H9 (cell line): ENCODE data around the gene NFKB2. TPM values are rescaled to one million over a fixed set of nuclear protein-coding genes. Genes with fewer than 3 reads are reported as not detected.
A peak's percentile ranks its signal among the peaks of the same experiment; 100 is the strongest.

Experiments used
- DNase-seq: peaks from one replicate; pipeline ENCODE4 v3.0.0-alpha.2; 2017
- H2AFZ ChIP-seq: one replicate; pipeline ENCODE4 v1.6.1; 2013; ENCODE audit warnings: mild to moderate bottlenecking, low read length, control low read depth, moderate library complexity
- H2AK5ac ChIP-seq: 2 replicates; pipeline ENCODE4 v1.6.1; 2013; ENCODE audit warnings: low read length, control low read depth, mixed read lengths; ENCODE audit not compliant: insufficient read length
- H2BK120ac ChIP-seq: one replicate; pipeline ENCODE4 v1.6.1; 2013; ENCODE audit warnings: low read depth, mild to moderate bottlenecking, low read length, control low read depth, inconsistent platforms; ENCODE audit not compliant: poor library complexity, severe bottlenecking
- H2BK12ac ChIP-seq: 2 replicates; pipeline ENCODE4 v1.6.1; 2013; ENCODE audit warnings: low read length, control low read depth, mixed read lengths, low read depth; ENCODE audit not compliant: insufficient read length
- H2BK15ac ChIP-seq: 2 replicates; pipeline ENCODE4 v1.6.1; 2013; ENCODE audit warnings: low read depth, low read length, control low read depth
- H2BK20ac ChIP-seq: one replicate; pipeline ENCODE4 v1.6.1; 2013; ENCODE audit warnings: low read depth, mild to moderate bottlenecking, low read length, control low read depth, inconsistent platforms; ENCODE audit not compliant: poor library complexity, severe bottlenecking
- H2BK5ac ChIP-seq: 2 replicates; pipeline ENCODE4 v1.6.1; 2013; ENCODE audit warnings: low read length, control low read depth, mixed read lengths; ENCODE audit not compliant: insufficient read length
- H3K14ac ChIP-seq: 2 replicates; pipeline ENCODE4 v1.6.1; 2013; ENCODE audit warnings: low read length, control low read depth; ENCODE audit not compliant: insufficient read depth
- H3K18ac ChIP-seq: 2 replicates; pipeline ENCODE4 v1.6.1; 2013; ENCODE audit warnings: low read depth, mild to moderate bottlenecking, mixed read lengths, low read length, control low read depth; ENCODE audit not compliant: insufficient read length
- H3K23ac ChIP-seq: 2 replicates; pipeline ENCODE4 v1.6.1; 2013; ENCODE audit warnings: low read length, control low read depth, mixed read lengths, low read depth; ENCODE audit not compliant: insufficient read length
- H3K23me2 ChIP-seq: 2 replicates; pipeline ENCODE4 v1.6.1; 2013; ENCODE audit warnings: low read depth, mild to moderate bottlenecking, mixed read lengths, low read length, control low read depth; ENCODE audit not compliant: insufficient read length, poor library complexity, severe bottlenecking
- H3K27ac ChIP-seq: 2 replicates; pipeline ENCODE4 v1.5.1; 2013; ENCODE audit warnings: low read length, control low read depth, mixed read lengths, low read depth; ENCODE audit not compliant: insufficient read length
- H3K27me3 ChIP-seq: 2 replicates; pipeline ENCODE4 v1.6.1; 2013; ENCODE audit warnings: low read length, control low read depth, inconsistent platforms; ENCODE audit not compliant: insufficient read depth
- H3K4ac ChIP-seq: 2 replicates; pipeline ENCODE4 v1.6.1; 2013; ENCODE audit warnings: low read depth, mild to moderate bottlenecking, control low read depth, inconsistent platforms, low read length, moderate library complexity
- H3K4me1 ChIP-seq: 2 replicates; pipeline ENCODE4 v1.6.1; 2013; ENCODE audit warnings: low read length, control low read depth, inconsistent platforms; ENCODE audit not compliant: insufficient read depth
- H3K4me2 ChIP-seq: 2 replicates; pipeline ENCODE4 v1.6.1; 2013; ENCODE audit warnings: low read length, control low read depth, mixed read lengths; ENCODE audit not compliant: insufficient read length, insufficient read depth
- H3K56ac ChIP-seq: 2 replicates; pipeline ENCODE4 v1.6.1; 2013; ENCODE audit warnings: low read depth, mild to moderate bottlenecking, mixed read lengths, low read length, control low read depth; ENCODE audit not compliant: insufficient read length
- H3K79me1 ChIP-seq: 2 replicates; pipeline ENCODE4 v1.6.1; 2013; ENCODE audit warnings: low read depth, mild to moderate bottlenecking, moderate library complexity, low read length, control low read depth, inconsistent platforms; ENCODE audit not compliant: insufficient read depth, poor library complexity, severe bottlenecking
- H3K79me2 ChIP-seq: 2 replicates; pipeline ENCODE4 v1.6.1; 2013; ENCODE audit warnings: low read length, control low read depth, inconsistent platforms; ENCODE audit not compliant: insufficient read depth
- H3K9ac ChIP-seq: 2 replicates; pipeline ENCODE4 v1.6.1; 2013; ENCODE audit warnings: low read length, control low read depth, mixed read lengths; ENCODE audit not compliant: insufficient read length; ENCODE audit errors: extremely low read depth
- H3K9me3 ChIP-seq: one replicate; pipeline ENCODE4 v1.6.1; 2013; ENCODE audit warnings: low read depth, low read length, inconsistent platforms; ENCODE audit not compliant: control insufficient read depth
- H3T11ph ChIP-seq: one replicate; pipeline ENCODE4 v1.6.1; 2013; ENCODE audit warnings: mild to moderate bottlenecking, low read length, control low read depth, inconsistent platforms
- H4K20me1 ChIP-seq: one replicate; pipeline ENCODE4 v1.6.1; 2013; ENCODE audit not compliant: control insufficient read depth, insufficient read length, insufficient read depth
- H4K5ac ChIP-seq: 2 replicates; pipeline ENCODE4 v1.6.1; 2013; ENCODE audit warnings: low read depth, mild to moderate bottlenecking, mixed read lengths, low read length, control low read depth; ENCODE audit not compliant: insufficient read length
- H4K8ac ChIP-seq: replicated peaks from 2 replicates; pipeline ENCODE4 v1.6.1; 2013; ENCODE audit warnings: low read length, control low read depth, mixed read lengths, low read depth; ENCODE audit not compliant: insufficient read length
- H4K91ac ChIP-seq: 2 replicates; pipeline ENCODE4 v1.6.1; 2013; ENCODE audit warnings: low read depth, mild to moderate bottlenecking, moderate library complexity, mixed read lengths, low read length, control low read depth; ENCODE audit not compliant: insufficient read length
- H3K27ac Mint-ChIP-seq, 3 experiments: 2 replicates in 2 of 3; 3 replicates in 1 of 3; pipeline ENCODE4 v1.8.0; 2020 to 2021; ENCODE audit warnings: mixed read lengths in 3 of 3, mild to moderate bottlenecking in 1 of 3, moderate library complexity in 1 of 3
- H3K27me3 Mint-ChIP-seq: 2 replicates; pipeline ENCODE4 v1.8.0; 2021; ENCODE audit warnings: low read depth, mild to moderate bottlenecking, moderate library complexity, mixed read lengths
- H3K36me3 Mint-ChIP-seq, 3 experiments: 2 replicates in 2 of 3; 3 replicates in 1 of 3; pipeline ENCODE4 v1.8.0; 2020 to 2021; ENCODE audit warnings: low read depth in 3 of 3, mixed read lengths in 3 of 3; ENCODE audit not compliant: insufficient read depth in 1 of 3
- H3K4me1 Mint-ChIP-seq, 2 experiments: 2 replicates each; pipeline ENCODE4 v1.8.0; 2020; ENCODE audit warnings: mixed read lengths in 2 of 2
- H3K4me3 Mint-ChIP-seq, 2 experiments: 2 replicates in 1 of 2; 3 replicates in 1 of 2; pipeline ENCODE4 v1.8.0; 2020 to 2021; ENCODE audit warnings: mild to moderate bottlenecking in 2 of 2, mixed read lengths in 2 of 2, moderate library complexity in 1 of 2
- H3K9me3 Mint-ChIP-seq, 2 experiments: 2 replicates in 1 of 2; 3 replicates in 1 of 2; pipeline ENCODE4 v1.8.0; 2020; ENCODE audit warnings: mild to moderate bottlenecking in 2 of 2, mixed read lengths in 2 of 2, moderate library complexity in 1 of 2
- WGBS: extraction: QIAGEN DNeasy Blood & Tissue Kit; methylation state at CpG from one replicate; pipeline ENCODE4 v1.1.7; 2013; ENCODE audit warnings: missing lambda C conversion rate, low lambda C conversion rate, mixed read lengths; ENCODE audit not compliant: insufficient read length; ENCODE audit errors: extremely low coverage; 5-methylcytosine and 5-hydroxymethylcytosine counted together
- total RNA-seq: library from RNA; stranded (reverse); gene quantifications from 2 replicates; pipeline ENCODE4 v1.2.1, GENCODE V29; 2021
- TF ChIP-seq, protein P1 (sequence below): fragments of 200-600 bp; sonication (generic); conservative IDR thresholded peaks from 3 replicates; pipeline ENCODE4 v1.8.0; 2021; ENCODE audit warnings: antibody characterized with exemption, mild to moderate bottlenecking

Gene NFKB2
- total RNA-seq, 1 experiment from 2014 or later = 23.7 TPM

- Histone ChIP-seq H3K9me3 (no peaks in the 10 kb centered on the region), H3K4me2 (peak overlapping the region; percentile 28), H3K27me3 (peaks cover 29% of the 10 kb centered on the region; the same call in 1 of the 2 replicates), H3K4ac (no peak overlapping the region), H4K8ac (no peak overlapping the region), H3K79me2 (no peaks in the 10 kb centered on the region), H2BK15ac (no peak overlapping the region), H2BK5ac (no peak overlapping the region), H3K56ac (no peak overlapping the region), H4K20me1 (no peaks in the 10 kb centered on the region), H3K23ac (no peak overlapping the region), H2BK20ac (no peak overlapping the region), H3K9ac (no peak overlapping the region), H3K14ac (no peak overlapping the region), H2AK5ac (no peak overlapping the region), H3K18ac (no peak overlapping the region), H3K4me1 (peaks cover 5% of the 10 kb centered on the region; the same call in 1 of the 2 replicates), H3K23me2 (peaks cover 9% of the 10 kb centered on the region), H3T11ph (no peak overlapping the region), H3K27ac (no peak overlapping the region), H4K5ac (no peak overlapping the region), H4K91ac (no peak overlapping the region), H2AFZ (no peak overlapping the region), H2BK12ac (no peak overlapping the region), H2BK120ac (no peak overlapping the region), H3K79me1 (no peaks in the 10 kb centered on the region)
- H3K36me3 Mint-ChIP-seq = 0 out of 7 replicates have a peak, but pooled peaks cover 0 to 1% (median 0%) of the 10 kb centered on the region in 3 experiments
- TF ChIP-seq, protein P1, sequence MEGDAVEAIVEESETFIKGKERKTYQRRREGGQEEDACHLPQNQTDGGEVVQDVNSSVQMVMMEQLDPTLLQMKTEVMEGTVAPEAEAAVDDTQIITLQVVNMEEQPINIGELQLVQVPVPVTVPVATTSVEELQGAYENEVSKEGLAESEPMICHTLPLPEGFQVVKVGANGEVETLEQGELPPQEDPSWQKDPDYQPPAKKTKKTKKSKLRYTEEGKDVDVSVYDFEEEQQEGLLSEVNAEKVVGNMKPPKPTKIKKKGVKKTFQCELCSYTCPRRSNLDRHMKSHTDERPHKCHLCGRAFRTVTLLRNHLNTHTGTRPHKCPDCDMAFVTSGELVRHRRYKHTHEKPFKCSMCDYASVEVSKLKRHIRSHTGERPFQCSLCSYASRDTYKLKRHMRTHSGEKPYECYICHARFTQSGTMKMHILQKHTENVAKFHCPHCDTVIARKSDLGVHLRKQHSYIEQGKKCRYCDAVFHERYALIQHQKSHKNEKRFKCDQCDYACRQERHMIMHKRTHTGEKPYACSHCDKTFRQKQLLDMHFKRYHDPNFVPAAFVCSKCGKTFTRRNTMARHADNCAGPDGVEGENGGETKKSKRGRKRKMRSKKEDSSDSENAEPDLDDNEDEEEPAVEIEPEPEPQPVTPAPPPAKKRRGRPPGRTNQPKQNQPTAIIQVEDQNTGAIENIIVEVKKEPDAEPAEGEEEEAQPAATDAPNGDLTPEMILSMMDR = no peak
- H3K27ac Mint-ChIP-seq = peak overlapping the region in 1 of 3 experiments; percentile 67; a peak in 1 of 7 replicates
- H3K4me1 Mint-ChIP-seq = peaks cover 16 to 34% of the 10 kb centered on the region in 2 experiments
- WGBS = no CpG with 5 or more reads among the region's 5 CpGs
- no peak for DNase-seq
- no peaks in the 10 kb centered on the region; a peak in 1 of 5 replicates for H3K9me3 Mint-ChIP-seq
- peaks cover 64% of the 10 kb centered on the region for H3K27me3 Mint-ChIP-seq
- H3K4me3 Mint-ChIP-seq = peak overlapping the region; percentile 35 to 78; a peak in 4 of 5 replicates
Measured at GRCh38 chr10:102435133-102435497, 39.6 kb downstream of the NFKB2 start.
